ENCODE data around the gene ELF2.
A peak's percentile ranks its signal among the peaks of the same experiment; 100 is the strongest.
"Not testable (repeated sequence)": the region's sequence is repeated elsewhere in the genome, so short reads cannot be mapped to it uniquely, and the experiment has no call there.

Gene ELF2

GRCh38 chr4:139082750-139083606 lies 94.0 kb downstream of the ELF2 start:
- H3K4me3 ChIP-seq (ENCODE audit: low read length): peak overlapping the region; percentile 89
- no peak for TF ChIP-seq CTCF (conservative IDR thresholded peaks at IDR 0.05; ENCODE audit: low read length)
- DNase-seq (ENCODE audit: low read depth): peak; percentile 97

GRCh38 chr4:139078926-139079325 lies 98.1 kb downstream of the ELF2 start:
- no peak for TF ChIP-seq CTCF (conservative IDR thresholded peaks at IDR 0.05; ENCODE audit: low read length)
- H3K4me3 ChIP-seq (ENCODE audit: low read length): no peak overlapping the region
- DNase-seq (ENCODE audit: low read depth): no peak

- no peak for TF ChIP-seq CTCF (conservative IDR thresholded peaks at IDR 0.05; ENCODE audit: low read length)
- peak; percentile 19 for DNase-seq (ENCODE audit: low read depth)
- H3K4me3 ChIP-seq (ENCODE audit: low read length): no peak overlapping the region
Measured at GRCh38 chr4:139077567-139078355, 99.3 kb downstream of the ELF2 start.

GRCh38 chr4:139076016-139076744 lies 100.8 kb downstream of the ELF2 start:
- H3K4me3 ChIP-seq (ENCODE audit: low read length): no peak overlapping the region
- DNase-seq (ENCODE audit: low read depth): no peak
- TF ChIP-seq CTCF (conservative IDR thresholded peaks at IDR 0.05; ENCODE audit: low read length): no peak

- H3K4me3 ChIP-seq (ENCODE audit: low read length): no peak overlapping the region
- DNase-seq (ENCODE audit: low read depth): no peak
- no peak for TF ChIP-seq CTCF (conservative IDR thresholded peaks at IDR 0.05; ENCODE audit: low read length)
Measured at GRCh38 chr4:139060591-139060990, 116.4 kb downstream of the ELF2 start.

GRCh38 chr4:139059026-139059425 lies 118.0 kb downstream of the ELF2 start:
- DNase-seq (ENCODE audit: low read depth); H3K4me3 ChIP-seq (ENCODE audit: low read length): not testable (repeated sequence)

- no peak overlapping the region for H3K4me3 ChIP-seq (ENCODE audit: low read length)
- peak; percentile 13 for DNase-seq (ENCODE audit: low read depth)
- no peak for TF ChIP-seq CTCF (conservative IDR thresholded peaks at IDR 0.05; ENCODE audit: low read length)
Measured at GRCh38 chr4:139054791-139055505, 122.1 kb downstream of the ELF2 start.

Measured in AG10803 (cell line).